ENCODE results near the gene C1QTNF3.
A peak's percentile ranks its signal among the peaks of the same experiment; 100 is the strongest.

Gene C1QTNF3

DNA sequence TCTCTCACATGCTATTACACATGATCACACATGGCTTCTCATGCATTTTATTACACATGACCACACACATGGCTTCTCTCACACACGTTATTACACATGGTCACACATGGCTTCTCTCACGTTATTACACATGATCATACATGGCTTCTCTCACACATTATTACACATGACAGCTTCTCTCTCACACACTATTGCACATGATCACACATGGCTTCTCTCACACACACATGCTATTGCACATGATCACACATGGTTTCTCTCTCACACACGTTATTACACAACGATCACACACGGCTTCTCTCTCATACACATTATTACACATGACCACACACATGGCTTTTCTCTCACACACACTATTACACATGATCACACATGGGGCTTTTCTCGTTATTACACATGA is 57.6 kb downstream of the C1QTNF3 start:
- no peak for DNase-seq

DNA sequence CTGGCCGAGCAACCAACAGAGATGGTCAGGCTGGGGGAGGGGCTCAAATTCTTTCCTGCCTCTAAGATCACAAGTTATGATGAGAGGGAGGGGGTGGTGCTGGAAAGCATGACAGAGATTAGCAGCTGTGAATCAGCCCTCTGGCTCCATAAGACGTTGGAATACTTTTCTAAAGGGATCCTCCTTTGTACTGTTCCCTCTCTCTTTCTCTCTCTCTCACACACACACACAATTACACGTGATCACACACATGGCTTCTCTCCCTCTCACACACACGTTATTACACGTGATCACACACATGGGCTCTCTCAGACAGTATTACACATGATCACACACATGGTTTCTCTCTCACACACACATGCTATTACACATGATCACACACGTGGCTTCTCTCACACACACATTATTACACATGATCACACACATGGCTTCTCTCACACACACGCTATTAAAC is 58.3 kb downstream of the C1QTNF3 start, which contains the start of gene SLC45A2:
SLC45A2 (minus strand) TSS at position 23 of the 454 bp plus-strand sequence. CDS start 110 bp downstream, outside the sequence.
- DNase-seq, result no peak

DNA sequence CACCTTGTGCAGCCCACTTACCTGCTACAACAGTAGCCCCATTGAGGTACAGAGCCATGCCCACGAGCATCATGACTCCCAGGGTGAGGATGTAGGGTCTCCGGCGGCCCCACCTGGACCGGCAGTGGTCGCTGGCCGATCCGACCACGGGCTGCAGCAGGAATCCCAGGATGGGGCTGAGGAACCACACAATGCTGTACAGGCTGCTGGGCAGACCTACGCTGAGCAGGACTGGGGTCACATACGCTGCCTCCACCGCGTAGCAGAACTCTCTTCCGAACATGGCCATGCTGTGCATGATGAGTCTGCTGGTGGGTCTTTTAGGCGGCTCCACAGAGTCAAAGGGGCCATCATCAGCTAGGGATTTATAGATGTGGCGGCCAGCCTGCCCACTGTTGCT is 58.8 kb downstream of the C1QTNF3 start:
- DNase-seq, result no peak

DNA sequence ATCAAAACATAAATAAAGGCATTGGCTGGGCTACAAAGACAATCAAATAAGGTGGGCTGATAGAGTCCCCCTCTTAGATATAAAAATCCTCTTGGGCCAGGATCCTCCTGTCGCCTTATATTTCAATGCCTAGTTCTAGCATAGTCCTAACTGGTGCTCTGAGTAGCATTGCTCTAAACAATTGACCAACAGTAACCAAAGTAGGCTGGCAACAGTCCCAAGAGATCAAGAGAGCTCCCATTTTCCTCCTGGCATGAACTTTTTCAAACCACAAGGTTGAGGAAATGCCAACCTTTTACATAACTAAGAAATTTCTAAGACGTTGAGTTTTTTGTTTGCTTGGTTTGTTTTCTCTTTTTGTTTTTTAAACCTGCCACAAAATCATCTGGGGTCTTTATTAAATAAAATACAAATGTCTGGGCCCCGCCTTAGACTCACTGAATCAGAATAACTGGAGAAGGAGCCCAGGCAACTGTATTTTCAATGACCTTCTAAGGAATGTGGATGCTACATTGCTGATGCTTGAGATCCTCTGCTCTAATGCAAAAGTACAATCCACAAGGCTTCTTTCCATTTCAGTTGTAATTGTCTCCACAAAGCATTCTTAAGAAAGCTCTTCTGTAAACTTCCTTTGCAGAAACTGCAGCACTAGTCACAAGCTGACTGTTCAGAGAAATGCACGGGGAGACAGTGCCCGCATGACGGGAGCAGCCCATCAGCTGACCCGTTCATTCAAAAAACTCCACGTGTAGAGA is 61.4 kb downstream of the C1QTNF3 start:
- DNase-seq, result no peak

DNA sequence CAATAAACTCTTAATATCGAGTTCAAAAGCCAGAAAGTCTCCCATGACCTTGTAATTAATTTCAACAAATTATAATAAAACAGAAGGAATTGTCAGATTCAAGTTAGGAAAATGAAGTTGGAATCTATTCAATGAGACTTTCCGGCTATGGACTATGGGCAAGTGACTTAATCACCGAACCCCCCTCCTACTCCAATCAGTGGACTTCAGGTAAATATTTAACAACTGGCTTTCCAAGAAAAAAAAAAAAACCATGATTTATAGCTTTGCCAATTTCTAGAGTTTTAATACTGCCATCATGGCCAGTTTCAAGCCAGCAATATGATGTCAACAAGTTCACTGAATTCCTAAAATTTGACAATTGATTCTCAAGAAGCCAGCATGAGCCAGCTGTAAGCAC is 63.0 kb downstream of the C1QTNF3 start:
- DNase-seq, result no peak

DNA sequence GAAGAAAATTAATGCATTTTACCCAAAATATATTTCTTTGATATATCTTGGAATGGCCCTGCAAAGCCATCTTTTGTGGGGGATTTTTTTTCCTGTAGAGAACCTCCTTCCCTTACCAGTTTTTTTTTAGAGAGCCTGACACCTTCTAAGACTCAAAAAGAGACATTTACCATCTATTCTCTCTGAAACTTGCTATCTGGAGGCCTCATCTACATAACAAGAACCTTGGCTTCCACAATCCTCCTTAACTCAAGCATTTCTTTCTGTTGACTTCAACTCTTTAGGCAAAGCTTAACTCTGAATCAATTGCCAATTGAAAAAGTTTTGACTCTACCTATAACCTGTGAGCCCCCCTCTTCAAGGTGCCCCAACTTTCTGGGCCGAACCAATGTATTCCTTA is 64.7 kb downstream of the C1QTNF3 start:
- no peak for DNase-seq

DNA sequence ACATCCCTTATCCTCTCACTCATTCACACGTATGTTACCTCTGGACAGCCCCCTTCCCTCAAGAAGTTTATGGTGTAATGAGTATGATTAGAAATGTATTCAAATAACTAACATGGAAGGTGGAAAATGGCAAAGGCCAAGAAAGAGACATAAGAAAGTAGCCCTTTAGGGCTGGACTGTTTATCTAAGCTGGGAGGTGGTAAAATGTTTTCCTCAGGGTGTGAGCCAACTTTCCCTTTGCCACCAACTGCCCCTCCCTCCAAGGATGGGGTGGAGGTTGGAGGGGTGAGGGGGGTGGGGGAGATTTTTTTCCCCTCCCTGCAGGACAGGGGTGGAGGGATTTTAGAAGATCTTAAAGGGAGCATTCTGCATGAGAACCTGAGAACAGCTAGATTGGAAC is 66.7 kb downstream of the C1QTNF3 start:
- no peak for DNase-seq

DNA sequence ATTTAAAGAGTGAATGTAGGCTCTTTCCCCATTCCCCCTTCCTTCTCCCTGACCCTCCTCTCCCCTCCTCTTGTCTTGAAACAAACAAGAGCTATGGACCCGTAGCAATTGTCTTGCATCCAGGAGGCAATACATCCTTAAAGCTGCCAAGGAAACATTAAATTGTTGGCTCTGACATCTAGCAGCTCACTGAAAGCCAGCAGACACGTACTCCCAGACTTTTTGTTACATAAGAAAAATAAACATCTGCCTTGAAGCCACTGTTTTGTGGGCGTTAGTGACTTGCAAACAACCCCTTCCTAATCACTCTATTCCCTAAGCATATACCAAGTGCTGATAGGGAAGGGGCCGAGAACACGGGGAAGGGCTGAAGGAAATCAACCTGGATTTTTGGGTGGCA is 67.2 kb downstream of the C1QTNF3 start:
- DNase-seq, result no peak

DNA sequence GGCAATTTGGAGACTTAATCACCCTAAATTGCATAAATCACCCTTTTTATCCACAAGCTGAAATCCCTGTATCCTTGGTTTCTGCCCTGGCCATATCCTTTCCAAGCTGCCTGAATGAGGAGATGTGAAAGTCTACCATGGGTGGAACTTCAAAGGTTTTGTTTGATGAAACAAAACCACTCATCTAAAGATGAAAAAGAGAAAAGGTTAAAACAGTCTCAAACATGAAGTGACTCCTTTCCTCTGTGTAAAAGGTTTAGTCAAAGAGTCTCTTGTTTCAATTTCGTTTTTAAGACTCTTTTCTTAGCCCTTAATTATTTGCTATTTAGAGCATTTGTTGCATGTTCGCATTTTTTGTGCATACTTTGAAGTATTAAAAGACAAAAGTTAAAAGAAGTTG is 69.7 kb downstream of the C1QTNF3 start:
- DNase-seq, result no peak

DNA sequence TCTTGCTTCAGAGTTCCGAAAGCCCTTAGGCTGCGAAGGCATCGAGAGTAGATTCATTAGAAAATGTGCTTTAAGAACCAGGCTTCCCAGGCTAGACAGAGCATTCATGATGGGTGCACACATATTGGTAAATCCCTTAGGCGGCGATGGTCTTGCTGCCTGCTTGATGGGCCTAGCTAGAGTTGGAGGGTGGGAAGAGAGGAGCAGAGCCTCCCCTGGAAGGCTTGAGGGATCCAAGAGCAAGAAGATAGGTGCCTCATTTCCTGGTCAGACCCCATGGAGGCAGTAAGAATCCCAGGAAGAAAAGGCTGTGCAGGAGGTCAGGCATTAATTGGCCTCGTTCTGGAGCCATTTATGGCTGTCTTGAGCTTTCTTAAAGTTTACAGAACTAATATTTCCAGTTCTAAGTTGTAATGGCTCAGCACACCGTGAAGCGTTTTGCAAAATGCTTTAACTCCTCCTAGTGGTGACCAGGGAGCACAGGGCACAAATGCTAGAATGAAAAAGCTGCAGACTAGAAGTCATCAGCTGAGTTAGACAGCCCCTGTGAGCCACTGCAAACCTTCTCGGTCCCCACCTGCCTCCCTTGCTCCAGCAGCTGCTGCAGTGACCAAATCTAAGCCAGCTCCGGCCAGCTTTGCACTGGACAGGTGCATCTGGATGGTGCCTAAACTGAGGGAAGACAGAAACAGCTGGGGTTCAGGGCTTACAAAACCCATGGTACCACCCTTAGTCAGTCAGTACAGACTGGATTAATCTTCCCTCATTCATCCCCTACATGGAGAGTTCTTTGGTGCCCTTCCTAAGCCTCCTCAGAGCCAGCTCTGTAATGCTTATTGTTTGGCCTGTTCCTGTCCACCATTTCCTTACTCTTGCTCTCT is 73.2 kb downstream of the C1QTNF3 start:
- DNase-seq, result peak; percentile 36

DNA sequence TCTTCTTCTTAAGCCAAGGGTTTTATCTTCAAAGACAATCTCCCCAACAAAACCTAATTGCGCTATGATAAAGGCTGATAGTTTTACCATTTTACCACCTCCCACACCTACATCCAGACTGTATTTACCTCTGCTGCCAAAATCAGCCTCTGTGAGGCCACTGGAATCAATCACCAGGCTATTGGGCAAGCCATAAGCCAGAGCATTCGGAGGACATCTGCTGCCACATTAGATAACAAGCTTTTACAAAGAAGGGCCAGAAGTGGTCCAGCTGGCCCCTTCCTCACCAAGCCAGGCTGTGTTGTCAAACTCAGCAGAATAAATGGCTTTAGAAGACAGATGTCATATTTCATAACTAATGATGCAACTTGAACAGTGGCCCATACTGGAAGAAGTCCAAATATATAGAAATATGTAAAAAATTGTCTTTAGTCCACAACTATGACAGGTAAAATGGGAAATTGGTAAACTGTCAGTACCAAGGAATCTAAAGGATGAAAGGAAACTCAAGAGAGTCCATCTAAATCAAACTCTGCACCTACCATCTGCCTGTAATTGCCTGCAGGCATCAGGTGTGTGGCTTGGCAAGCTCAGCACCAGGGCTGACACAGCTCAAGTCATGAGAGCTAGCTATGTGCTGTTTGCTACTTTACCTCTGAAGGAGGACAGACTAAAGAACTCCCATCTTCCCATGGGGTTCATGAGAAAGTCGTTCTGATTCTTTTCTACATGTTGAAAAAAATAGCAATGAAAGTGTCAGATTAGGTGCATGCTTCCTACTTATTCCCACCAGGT is 74.6 kb downstream of the C1QTNF3 start:
- DNase-seq, result peak; percentile 84

Data from NCI-H2171 treated with DMSO at 0.1 percent for 48 hours (cell line).